ENCODE data around the gene OR5A2. TPM values are rescaled to one million over a fixed set of nuclear protein-coding genes. Genes with fewer than 3 reads are reported as not detected.

OR5A2 gene
- total and polyA plus RNA-seq, 2 of the 8 experiments (the other 6 are each of a cell fraction or from before 2014, with no cell fraction given) = not detected

GRCh38 chr11:59416613-59417012 lies 9.6 kb downstream of the OR5A2 start:
- no peak for FAIRE-seq
- H3K56ac ChIP-seq (replicated peaks; ENCODE audit: insufficient read length, low read depth, low read length) = no peak overlapping the region
- TF ChIP-seq CEBPB (IDR thresholded peaks at IDR 0.05; ENCODE audit: low read depth, low read length) (no peak), ZNF274 (IDR thresholded peaks at IDR 0.05; ENCODE audit: borderline replicate concordance, extremely low read depth, low read length) (no peak), BACH1 (IDR thresholded peaks at IDR 0.05; ENCODE audit: low read length) (no peak), CTBP2 (IDR thresholded peaks at IDR 0.05; ENCODE audit: borderline replicate concordance, insufficient read depth, insufficient read length, low read length) (no peak), GTF2F1 (IDR thresholded peaks at IDR 0.05; ENCODE audit: borderline replicate concordance, low read depth, low read length) (no peak), JUND (IDR thresholded peaks at IDR 0.05; ENCODE audit: low read length) (no peak), NANOG (IDR thresholded peaks at IDR 0.05; ENCODE audit: insufficient read depth, low read depth, low read length, poor library complexity, severe bottlenecking) (no peak), TEAD4 (IDR thresholded peaks at IDR 0.05; ENCODE audit: low read depth, low read length) (no peak)

More at GRCh38 chr11:59416613-59417012, 9.6 kb downstream of the OR5A2 start:
- no peak overlapping the region for H3K9ac ChIP-seq (replicated peaks in 1 of 4; ENCODE audit: extremely low read depth in 1 of 4, low read depth in 3 of 4, low read length in 3 of 4)
- H4K5ac ChIP-seq (ENCODE audit: insufficient read length, low read depth, low read length) = no peak overlapping the region
- no peak overlapping the region for H3K4me2 ChIP-seq (ENCODE audit: insufficient read depth in 1 of 2, low read depth in 2 of 2, low read length in 2 of 2)
- H3K27me3 ChIP-seq (replicated peaks in 1 of 4; ENCODE audit: control insufficient read depth in 3 of 4, extremely low read depth in 1 of 4, insufficient read depth in 3 of 4, low read length in 3 of 4) = no peaks in the 10 kb centered on the region
- H3K4me3 ChIP-seq (ENCODE audit: extremely low read depth in 1 of 4, insufficient read depth in 2 of 4, low read depth in 3 of 4, low read length in 4 of 4) = no peak overlapping the region
- ChIA-PET POLR2A (ENCODE audit: partially characterized antibody) (interaction anchor here (0.6 kb wide), 1 partner anchor 945 kb away, joined by 4 read pairs; no protein-coding TSS in a partner anchor), CTCF (ENCODE audit: partially characterized antibody) (interaction anchor here (1.2 to 4.1 kb wide), 3 partner anchors 9 to 245 kb away, joined by 3 to 10 read pairs (median 4); partner anchors contain the start of genes DTX4 and OR5A2)
- no peak overlapping the region for H2BK15ac ChIP-seq (ENCODE audit: low read length)
- H3K4ac ChIP-seq (replicated peaks; ENCODE audit: insufficient read length, low read depth, low read length) = no peak overlapping the region
- H2BK20ac ChIP-seq (ENCODE audit: low read length) = no peak overlapping the region
- H3K79me1 ChIP-seq (ENCODE audit: low read depth, low read length) = no peaks in the 10 kb centered on the region
- WGBS, 2 experiments (ENCODE audit: extremely low coverage in 1 of 2, insufficient coverage in 1 of 2, insufficient read length in 1 of 2, insufficient replicate concordance in 2 of 2, low coverage in 1 of 2, low lambda C conversion rate in 2 of 2, missing lambda C conversion rate in 1 of 2) = 96% methylated on average over 5 of the region's 5 CpGs; no CpG with 5 or more reads in 1 of the 2 experiments
- H4K91ac ChIP-seq (replicated peaks; ENCODE audit: insufficient read length, low read length) = no peak overlapping the region
- H4K8ac ChIP-seq (ENCODE audit: extremely low read depth, insufficient read depth, low read length) = no peak overlapping the region
- H3K4me1 ChIP-seq (replicated peaks in 1 of 4; ENCODE audit: control insufficient read depth in 3 of 4, insufficient read depth in 4 of 4, low read length in 3 of 4) = no peaks in the 10 kb centered on the region
- H2AFZ ChIP-seq (ENCODE audit: low read length) = no peak overlapping the region
- H2BK120ac ChIP-seq (replicated peaks; ENCODE audit: low read depth, low read length) = no peak overlapping the region
- no peak overlapping the region for H3K27ac ChIP-seq (ENCODE audit: low read depth, low read length)
- H3K14ac ChIP-seq (ENCODE audit: insufficient read length) = no peak overlapping the region
- peaks cover 0 to 2% of the 10 kb centered on the region in 2 experiments; a peak in 1 of 4 replicates for H3K9me3 ChIP-seq (ENCODE audit: insufficient read depth in 2 of 2, low read depth in 1 of 2, low read length in 1 of 2)
- H4K20me1 ChIP-seq (replicated peaks in 1 of 2; ENCODE audit: control insufficient read depth in 1 of 2, insufficient read depth in 2 of 2, low read length in 2 of 2) = no peaks in the 10 kb centered on the region
- no peaks in the 10 kb centered on the region for H3K36me3 ChIP-seq (ENCODE audit: control insufficient read depth in 2 of 4, insufficient read depth in 4 of 4, low read length in 3 of 4)
- no peak for DNase-seq (ENCODE audit: low read depth in 1 of 2, low spot score in 2 of 2)
- H3K23me2 ChIP-seq (ENCODE audit: low read depth, low read length) = no peaks in the 10 kb centered on the region
- H2AK5ac ChIP-seq (ENCODE audit: low read depth, low read length) = no peak overlapping the region
- no peak overlapping the region for H3K23ac ChIP-seq (ENCODE audit: insufficient read length)
- no peak overlapping the region for H3K18ac ChIP-seq (ENCODE audit: extremely low read depth, low read length)
- no peak overlapping the region for H2BK5ac ChIP-seq (ENCODE audit: low read depth, low read length)
- no peaks in the 10 kb centered on the region for H3K79me2 ChIP-seq (ENCODE audit: control insufficient read depth in 1 of 2, insufficient read depth in 2 of 2, low read length in 2 of 2)
- no peak overlapping the region for H2BK12ac ChIP-seq (ENCODE audit: low read depth, low read length)

All from H1 (cell line).